ENCODE measurements around the gene MALAT1.
"Not testable (repeated sequence)": the region's sequence is repeated elsewhere in the genome, so short reads cannot be mapped to it uniquely, and the experiment has no call there.

MALAT1 gene

DNA sequence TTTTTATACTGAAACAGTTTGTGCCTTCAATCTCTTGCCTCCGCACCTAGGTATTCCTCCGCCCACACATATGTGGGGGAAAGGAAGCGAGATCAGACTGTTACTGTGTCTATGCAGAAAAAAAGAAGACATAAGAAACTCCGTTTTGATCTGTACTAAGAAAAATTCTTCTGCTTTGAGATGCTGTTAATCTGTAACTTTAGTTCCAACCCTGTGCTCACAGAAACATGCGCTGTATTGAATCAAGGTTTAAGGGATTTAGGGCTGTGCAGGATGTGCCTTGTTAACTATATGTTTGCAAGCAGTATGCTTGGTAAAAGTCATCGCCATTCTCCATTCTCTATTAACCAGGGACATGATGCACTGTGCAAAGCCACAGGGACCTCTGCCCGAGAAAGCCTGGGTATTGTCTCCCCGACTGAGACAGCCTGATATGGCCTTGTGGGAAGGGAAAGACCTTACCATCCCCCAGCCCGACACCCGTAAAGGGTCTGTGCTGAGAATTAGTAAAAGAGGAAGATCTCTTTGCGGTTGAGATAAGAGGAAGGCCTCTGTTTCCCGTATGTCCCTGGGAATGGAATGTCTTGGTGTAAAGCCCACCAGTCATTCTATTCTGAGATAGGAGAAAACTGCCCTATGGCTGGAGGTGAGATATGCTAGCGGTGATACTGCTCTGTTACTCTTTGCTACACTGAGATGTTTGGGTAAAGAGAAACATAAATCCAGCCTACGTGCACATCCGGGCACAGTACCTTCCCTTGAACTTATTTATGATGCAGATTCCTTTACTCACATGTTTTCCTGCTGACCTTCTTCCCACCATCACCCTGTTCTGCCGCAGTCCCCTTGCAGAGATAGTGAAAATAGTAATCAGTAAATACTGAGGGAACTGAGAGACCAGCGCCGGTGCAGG lies 24.1 kb downstream of the MALAT1 start:
- not testable (repeated sequence) for DNase-seq

DNA sequence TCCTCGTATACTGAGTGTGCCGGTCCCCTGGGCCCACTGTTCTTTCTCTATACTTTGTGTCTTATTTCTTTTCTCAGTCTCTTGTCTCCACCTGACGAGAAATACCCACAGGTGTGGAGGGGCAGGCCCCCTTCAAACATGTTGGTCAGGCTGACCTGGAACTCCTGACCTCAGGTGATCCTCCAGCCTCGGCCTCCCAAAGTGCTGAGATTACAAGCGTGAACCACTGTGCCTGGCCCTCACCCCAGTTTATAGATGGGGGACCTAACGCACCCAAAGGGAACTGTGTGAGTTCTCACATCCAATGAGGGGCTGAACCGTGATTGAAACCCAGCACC lies 24.8 kb downstream of the MALAT1 start:
- DNase-seq, result not testable (repeated sequence)

DNA sequence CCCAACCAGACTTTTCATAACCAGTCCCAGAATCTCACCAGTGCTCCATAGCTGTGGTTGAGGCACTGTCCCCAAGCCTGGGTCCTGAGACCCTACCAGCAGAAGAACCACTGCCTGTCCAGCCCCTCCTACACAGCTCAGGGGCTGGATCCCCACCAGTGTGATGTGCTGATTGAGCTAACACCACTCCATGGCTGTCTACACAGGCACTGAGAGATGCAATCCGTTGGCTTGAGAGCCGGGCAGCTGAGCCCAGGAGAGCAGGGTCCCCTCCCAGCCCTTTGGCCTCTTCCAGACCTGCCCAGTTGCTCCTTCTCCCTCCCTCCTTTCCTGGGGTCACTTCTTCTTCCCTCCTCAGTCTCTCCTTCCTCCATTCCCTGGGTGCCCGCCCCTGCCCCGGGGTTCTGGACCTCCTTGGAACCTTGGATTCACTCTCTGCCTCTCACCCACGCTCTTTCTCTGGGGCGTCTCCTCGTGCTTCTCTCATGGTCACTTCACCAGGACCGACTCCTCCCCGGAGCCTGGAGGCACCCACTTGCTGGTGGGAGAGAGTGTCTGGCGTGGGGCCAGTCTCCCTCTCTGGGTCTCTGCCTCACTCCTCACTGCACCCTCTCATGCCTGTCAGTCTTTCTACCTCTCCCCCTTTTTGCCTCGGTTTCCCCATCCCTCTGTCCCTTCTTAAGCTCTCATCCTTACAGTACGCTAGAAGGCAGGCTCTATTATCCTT lies 25.3 kb downstream of the MALAT1 start:
- no peak for DNase-seq

DNA sequence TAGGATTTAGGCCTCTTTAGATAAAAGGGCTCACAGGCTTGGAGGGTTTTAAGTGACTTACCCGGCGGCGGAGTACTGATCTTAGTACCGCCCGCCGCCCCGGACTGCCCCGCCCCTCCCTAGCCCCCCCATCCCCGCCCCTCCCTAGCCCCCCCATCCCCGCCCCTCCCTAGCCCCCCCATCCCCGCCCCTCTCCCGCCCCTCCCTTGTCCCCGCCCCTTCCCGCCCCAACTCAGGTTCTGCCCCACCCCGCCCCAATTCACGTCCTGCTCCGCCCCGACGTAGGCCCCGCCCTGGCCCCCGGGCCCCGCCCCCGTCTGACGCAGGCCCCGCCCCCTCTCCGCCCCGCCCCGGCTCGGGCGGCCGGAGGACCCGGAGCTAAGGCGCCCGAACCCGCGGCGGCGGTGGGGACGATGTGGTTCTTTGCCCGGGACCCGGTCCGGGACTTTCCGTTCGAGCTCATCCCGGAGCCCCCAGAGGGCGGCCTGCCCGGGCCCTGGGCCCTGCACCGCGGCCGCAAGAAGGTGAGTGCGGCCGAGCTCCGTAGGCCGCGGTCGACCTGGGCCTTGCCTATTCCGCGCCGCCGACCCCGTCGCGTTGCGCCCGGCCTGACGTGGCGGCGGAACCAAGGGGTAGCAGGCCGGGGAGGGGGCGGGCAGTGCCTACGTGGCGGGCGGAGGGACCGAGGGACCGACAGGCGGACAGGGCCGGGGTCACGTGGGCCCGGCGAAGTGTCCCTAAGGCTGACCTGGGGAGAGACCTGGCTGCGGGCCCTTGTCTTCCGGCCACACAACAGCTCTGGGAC lies 26.1 kb downstream of the MALAT1 start, which contains the start of gene SCYL1:
Gene SCYL1, plus strand, starts transcription at position 343 of the 805 bp plus-strand sequence. Its CDS starts 71 bp downstream, at position 414.
- DNase-seq, result no peak

DNA sequence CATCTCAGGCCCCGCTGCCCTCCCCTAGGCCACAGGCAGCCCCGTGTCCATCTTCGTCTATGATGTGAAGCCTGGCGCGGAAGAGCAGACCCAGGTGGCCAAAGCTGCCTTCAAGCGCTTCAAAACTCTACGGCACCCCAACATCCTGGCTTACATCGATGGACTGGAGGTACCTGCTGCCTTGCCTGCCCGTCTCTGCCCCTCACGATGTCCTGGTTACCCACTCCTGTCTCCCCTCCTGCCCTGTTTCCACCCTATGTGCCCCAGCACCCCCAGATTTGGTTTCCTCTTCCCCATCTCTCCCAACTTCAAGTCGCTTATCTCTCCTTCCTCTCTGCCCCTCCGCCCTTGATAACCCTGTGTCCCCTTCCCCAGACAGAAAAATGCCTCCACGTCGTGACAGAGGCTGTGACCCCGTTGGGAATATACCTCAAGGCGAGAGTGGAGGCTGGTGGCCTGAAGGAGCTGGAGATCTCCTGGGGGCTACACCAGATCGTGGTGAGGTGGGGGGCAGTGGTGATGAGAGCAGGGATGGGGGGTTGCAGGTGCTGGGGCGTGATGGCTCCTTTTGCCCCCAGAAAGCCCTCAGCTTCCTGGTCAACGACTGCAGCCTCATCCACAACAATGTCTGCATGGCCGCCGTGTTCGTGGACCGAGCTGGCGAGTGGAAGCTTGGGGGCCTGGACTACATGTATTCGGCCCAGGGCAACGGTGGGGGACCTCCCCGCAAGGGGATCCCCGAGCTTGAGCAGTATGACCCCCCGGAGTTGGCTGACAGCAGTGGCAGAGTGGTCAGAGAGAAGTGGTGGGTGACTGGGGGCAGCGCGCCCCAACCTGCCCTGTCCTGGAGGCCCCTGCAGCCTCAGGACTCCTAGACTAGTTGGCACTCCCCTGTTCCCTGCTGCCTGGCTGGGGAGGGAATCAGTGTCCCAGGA lies 27.0 kb downstream of the MALAT1 start:
- no peak for DNase-seq

DNA sequence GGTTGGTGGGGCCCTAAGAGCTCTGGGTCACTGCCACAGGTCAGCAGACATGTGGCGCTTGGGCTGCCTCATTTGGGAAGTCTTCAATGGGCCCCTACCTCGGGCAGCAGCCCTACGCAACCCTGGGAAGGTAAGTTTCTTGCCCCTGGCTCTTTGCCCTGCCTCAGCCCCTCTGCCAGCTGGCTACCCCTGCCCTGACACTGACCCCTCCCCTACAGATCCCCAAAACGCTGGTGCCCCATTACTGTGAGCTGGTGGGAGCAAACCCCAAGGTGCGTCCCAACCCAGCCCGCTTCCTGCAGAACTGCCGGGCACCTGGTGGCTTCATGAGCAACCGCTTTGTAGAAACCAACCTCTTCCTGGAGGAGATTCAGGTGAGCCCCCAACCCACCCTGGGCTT lies 27.9 kb downstream of the MALAT1 start:
- no peak for DNase-seq

DNA sequence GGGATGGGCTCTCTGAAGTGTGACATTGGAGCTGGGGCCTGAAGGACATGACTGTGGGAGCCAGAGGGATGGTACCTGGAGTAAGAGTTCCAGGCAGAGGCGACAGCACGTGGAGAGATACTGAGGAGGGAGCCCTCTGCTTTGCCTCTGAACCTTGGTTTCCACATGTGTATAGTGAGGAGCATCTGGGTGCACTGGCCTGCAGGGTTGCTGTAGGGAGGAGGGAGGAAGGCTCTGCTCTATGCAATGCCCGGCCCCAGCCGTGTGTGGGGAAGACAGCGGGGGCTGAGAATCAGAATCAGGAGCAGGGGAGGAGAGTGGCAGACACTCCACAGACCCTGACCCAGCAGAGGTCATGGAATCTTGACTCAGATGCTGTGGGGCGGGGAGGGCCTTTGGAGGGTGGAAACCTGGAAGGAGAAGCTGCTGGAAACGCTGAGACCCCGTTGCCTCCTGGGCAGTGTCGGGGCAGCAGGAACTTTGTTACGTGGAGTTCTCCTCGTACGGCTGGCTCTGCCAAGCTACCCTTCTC lies 30.0 kb downstream of the MALAT1 start:
- DNase-seq, result no peak

DNA sequence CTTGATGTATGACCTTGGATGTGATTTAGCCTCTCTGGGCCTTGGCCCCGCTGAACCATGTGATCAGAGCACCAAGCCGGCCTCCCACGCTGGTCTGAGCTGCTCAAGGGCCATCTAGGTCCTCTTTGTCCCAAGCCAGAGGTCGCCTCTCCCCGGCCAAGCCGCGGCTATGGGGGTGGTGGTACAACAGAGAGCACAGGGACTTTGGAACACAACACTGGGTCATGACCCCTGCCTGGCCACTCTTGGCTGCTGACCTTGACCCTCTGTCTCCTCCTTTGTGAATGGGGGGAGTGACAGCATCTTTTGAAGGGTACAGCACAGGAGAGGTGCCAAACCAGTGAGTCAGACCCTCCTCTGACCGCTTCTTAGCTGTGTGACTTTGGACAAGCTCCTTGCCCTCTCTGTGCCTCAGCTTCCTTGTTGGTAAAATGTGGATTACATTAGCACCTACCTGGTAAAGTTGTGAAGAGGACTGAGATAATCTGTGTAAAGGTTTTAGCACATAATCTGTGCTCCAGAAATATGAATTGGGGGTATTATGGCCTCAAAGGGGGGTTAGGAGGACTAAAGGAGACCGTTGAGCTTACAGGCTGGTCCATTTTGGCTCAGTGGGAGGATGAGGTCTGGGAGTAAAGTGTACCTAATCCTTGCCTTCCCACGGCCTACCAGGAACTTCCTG lies 30.8 kb downstream of the MALAT1 start:
- DNase-seq, result no peak

DNA sequence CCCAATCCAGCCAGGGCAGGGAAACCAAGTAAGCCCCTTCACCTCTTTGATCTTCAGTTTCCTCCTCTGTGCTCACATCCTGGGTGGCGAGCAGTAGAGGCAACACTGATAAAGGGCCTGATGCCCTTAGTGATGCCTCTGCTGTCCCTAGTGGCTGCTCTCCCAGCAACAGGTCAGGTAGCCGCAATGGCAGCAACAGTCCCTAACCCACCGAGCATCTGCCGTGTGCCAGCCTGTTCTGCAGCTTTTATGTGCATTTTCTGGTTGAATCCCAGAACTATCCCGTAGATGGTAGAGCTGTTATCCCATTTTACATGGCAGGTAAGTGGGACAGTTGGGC lies 31.3 kb downstream of the MALAT1 start:
- DNase-seq, result no peak

DNA sequence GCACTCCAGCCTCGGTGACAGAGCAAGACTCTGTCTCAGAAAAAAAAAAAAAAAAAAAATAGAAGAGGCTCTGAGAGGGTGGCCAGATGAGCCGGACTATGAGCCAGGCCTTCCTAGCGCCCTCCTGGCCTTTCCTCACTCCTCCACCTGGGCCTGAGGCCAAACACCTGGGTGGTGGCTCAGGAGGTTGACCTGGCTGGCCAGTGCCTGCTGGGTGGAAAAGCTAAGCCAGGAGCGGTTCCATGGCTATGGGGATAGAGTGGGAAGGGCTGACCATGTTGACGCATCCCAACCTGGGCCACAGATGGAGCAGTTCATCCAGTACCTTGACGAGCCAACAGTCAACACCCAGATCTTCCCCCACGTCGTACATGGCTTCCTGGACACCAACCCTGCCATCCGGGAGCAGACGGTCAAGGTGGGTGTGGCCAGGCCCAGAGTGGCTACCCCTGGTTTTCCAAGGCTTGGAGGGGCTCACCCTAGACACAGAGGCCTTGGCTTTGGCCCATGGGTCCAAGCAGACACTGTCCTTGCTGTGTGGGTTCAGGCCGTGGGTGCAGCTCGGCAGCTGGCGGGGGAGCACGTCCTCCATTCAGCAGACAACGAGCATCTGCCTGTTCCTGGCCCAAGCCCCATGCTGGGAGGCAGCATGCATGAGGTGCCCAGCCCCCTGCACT lies 33.7 kb downstream of the MALAT1 start:
- no peak for DNase-seq

DNA sequence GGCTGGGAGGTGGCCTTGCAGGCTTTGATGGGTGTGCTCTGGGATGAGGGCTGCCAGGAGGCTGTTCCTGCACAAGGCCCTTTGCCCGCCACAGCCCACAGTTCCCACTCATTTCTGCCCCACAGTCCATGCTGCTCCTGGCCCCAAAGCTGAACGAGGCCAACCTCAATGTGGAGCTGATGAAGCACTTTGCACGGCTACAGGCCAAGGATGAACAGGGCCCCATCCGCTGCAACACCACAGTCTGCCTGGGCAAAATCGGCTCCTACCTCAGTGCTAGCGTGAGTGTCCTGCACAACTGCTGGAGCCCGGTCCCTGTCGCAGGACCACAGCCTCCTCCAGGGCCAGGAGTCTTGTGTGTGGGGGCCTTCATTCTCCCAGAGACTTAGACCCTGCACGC lies 36.3 kb downstream of the MALAT1 start:
- no peak for DNase-seq

DNA sequence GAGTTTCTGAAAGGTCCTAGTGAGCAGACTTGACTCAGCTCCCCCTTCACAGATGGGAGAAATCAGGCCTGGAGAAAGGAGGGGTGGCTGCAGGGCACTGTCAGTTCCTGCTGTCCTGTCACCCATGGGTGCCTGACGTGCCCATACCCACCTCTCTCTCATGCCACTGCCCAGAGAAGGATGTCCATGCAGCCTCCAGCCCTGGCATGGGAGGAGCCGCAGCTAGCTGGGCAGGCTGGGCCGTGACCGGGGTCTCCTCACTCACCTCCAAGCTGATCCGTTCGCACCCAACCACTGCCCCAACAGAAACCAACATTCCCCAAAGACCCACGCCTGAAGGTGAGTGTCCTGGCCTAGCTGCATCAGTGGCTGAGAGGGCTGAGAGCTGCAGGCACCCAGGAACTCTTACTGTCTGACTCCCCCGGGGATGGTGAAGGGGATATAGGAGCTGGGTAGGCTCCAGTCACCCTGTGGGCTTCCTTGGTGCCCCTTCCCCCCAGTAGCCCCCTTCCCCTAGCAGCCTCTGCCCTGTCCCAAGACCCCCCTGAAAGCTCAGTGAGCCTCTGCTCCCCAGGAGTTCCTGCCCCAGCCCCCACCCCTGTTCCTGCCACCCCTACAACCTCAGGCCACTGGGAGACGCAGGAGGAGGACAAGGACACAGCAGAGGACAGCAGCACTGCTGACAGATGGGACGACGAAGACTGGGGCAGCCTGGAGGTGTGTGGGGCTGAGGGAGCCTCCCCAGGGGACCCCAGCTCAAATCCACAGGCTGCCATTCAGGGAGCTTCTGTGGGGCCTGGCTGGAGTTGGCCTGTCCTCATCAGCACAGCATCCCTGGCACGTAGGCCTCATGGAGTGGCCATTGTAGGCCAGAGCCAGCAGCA lies 37.8 kb downstream of the MALAT1 start:
- DNase-seq, result no peak

DNA sequence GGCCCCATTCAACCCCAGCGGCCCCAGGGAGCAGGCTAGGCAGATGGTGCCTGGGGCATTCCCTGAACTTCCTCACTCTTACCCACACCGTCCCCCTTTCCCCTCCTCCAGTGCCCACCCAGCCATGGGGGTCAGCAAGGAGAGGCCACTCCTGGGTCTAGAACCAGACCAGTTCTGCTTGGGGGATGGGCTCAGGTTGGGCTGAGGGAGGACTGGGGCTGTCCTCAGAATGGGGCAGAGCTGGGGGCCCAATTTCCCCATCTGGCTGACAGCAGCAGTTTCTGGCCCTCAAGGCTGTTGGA lies 38.4 kb downstream of the MALAT1 start:
- DNase-seq, result no peak

DNA sequence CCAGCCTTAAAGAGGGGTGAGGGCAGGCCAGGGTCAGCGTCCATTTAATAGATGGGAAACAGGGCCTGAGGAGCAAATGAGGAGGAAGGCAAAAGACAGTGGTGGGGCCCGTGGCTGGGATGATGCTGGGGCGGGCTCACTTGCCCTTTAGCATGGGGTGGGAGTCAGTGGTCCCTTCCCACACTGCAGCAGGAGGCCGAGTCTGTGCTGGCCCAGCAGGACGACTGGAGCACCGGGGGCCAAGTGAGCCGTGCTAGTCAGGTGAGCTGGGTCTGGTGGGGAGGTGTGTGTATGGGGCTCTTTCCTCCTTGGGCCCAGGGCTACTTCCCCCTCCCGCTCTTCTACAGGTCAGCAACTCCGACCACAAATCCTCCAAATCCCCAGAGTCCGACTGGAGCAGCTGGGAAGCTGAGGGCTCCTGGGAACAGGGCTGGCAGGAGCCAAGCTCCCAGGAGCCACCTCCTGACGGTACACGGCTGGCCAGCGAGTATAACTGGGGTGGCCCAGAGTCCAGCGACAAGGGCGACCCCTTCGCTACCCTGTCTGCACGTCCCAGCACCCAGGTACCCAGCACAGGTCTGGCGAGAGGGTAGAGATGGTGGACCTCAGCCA lies 38.9 kb downstream of the MALAT1 start:
- DNase-seq, result no peak

DNA sequence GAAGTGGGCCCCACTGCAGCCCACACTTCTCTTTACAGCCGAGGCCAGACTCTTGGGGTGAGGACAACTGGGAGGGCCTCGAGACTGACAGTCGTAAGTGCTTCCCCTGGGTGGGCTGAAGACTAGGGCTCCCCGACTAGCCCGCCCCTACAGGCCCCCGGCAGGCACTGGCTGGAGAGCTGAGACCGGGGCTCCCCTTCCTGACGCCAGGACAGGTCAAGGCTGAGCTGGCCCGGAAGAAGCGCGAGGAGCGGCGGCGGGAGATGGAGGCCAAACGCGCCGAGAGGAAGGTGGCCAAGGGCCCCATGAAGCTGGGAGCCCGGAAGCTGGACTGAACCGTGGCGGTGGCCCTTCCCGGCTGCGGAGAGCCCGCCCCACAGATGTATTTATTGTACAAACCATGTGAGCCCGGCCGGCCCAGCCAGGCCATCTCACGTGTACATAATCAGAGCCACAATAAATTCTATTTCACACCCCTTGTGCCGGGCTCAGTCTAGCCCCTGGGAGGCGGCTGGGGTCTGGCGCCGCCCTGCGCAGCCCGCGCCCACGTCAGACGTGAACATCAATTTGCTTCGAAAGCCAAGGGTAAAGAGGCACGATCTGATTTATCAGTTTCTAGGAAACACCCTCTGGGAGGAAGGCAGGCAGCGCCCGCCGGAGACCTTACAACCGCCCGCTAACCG lies 39.5 kb downstream of the MALAT1 start:
- DNase-seq, result no peak

DNA sequence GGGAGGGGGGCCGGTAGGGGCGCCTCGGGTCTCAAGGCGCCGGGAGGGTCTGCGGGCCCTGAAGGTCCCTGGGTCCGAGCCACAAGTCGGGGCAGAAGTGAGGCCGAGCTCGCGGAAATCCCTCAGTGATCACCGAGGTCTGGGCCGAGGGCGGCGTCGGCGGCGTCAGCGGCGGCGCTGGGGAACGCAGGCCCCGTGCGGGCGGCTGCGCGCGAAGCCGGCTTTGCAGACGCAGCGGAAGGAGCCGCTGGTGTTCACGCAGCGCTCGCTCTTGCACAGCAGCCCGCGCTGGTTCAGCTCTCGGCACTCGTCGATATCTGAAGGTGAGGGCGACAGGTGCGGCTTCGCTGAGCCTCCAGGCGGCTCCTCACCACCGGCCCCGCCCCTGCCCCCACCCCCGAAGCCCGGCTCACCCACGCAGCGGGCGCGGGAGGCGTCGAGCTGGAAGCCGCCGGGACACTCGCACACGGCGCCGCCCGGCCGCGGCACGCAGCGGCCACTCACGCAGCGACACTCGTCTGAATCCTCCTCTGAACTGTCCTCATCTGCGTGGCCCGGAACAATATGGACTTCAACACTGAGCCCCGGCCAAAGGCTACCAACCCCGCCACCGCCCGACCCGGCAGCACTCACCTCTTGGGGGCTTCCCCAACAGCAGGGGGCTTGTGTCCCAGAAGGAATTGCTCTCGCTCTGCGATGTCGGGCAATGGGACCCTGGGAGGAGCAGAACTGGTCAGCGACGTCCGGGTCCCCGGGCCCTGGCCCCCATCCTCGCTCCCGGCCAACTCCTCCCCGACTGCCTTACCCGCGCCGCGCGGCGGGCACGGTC lies 40.3 kb downstream of the MALAT1 start:
- no peak for DNase-seq

DNA sequence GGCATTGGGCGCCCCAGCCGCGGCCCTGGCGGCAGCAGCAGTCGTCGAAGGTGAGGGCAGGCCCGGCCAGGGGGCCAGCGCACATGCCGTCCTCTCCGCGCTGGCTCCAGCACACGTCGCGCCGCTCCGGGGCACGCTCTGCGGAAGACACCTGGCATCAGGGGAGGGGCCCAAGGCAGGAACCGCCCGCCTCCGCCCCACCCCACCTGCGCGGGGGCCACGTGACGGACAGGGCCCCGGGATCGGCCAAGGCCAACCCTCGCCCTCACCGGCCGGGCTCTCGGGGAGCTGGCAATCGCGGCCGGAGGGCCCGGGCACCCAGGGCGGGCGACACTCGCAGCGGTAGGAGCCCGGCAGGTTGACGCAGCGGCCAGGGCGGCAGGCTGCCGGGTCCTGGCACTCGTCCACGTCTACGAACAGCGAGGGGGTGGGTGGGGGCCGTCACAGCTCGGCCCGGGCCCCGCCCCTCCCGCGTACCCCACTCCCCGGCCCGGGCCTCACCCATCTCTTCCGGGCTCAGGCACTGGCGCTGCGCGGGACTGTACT lies 41.0 kb downstream of the MALAT1 start:
- no peak for DNase-seq
